AG09309 (cell line): Measurements from ENCODE around the gene POLR2E.
A peak's percentile ranks its signal among the peaks of the same experiment; 100 is the strongest.

Source experiments
- DNase-seq: peaks from one replicate; pipeline ENCODE4 v3.0.0-alpha.2; 2010; ENCODE audit warnings: low read depth
- H3K4me3 ChIP-seq: 2 replicates; pipeline ENCODE4 v1.5.1; 2011; ENCODE audit warnings: mild to moderate bottlenecking, low read depth, low read length, moderate library complexity; ENCODE audit not compliant: control insufficient read depth
- TF ChIP-seq, protein P1 (sequence below): IDR thresholded peaks from 2 replicates; pipeline ENCODE4 v1.5.1; 2011; ENCODE audit warnings: mild to moderate bottlenecking, low read depth, low read length, inconsistent platforms; ENCODE audit not compliant: insufficient read depth, control insufficient read depth; ENCODE audit errors: missing control alignments

POLR2E gene

GRCh38 chr19:1103132-1103707, 8.0 kb upstream of the POLR2E start:
- TF ChIP-seq, protein P1, sequence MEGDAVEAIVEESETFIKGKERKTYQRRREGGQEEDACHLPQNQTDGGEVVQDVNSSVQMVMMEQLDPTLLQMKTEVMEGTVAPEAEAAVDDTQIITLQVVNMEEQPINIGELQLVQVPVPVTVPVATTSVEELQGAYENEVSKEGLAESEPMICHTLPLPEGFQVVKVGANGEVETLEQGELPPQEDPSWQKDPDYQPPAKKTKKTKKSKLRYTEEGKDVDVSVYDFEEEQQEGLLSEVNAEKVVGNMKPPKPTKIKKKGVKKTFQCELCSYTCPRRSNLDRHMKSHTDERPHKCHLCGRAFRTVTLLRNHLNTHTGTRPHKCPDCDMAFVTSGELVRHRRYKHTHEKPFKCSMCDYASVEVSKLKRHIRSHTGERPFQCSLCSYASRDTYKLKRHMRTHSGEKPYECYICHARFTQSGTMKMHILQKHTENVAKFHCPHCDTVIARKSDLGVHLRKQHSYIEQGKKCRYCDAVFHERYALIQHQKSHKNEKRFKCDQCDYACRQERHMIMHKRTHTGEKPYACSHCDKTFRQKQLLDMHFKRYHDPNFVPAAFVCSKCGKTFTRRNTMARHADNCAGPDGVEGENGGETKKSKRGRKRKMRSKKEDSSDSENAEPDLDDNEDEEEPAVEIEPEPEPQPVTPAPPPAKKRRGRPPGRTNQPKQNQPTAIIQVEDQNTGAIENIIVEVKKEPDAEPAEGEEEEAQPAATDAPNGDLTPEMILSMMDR = no peak
- DNase-seq = no peak

GRCh38 chr19:1102407-1103131, 7.4 kb upstream of the POLR2E start:
- TF ChIP-seq, protein P1 = no peak
- no peak overlapping the region for H3K4me3 ChIP-seq
- peak; percentile 99 for DNase-seq

More at GRCh38 chr19:1103132-1103707, 8.0 kb upstream of the POLR2E start:
- peak overlapping the region; percentile 26 for H3K4me3 ChIP-seq

DNA sequence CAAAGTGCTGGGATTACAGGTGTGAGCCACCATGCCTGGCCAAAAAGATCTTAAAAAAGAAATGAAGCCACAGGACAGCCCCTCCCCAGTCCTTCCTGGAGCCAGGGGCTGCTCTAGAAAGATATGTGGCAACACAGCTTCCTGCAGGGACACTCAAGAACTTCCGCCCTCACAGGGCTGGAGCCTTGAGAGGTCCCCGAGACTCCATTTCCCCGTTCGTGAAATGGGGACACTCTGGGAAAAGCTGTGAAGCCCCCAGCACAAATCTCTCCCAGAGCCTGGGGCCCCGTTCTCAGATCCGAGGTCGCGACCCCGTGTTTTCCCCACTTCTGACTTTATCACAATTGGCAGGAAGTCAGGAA, 6.1 kb upstream of the POLR2E start:
- TF ChIP-seq, protein P1 = no peak
- H3K4me3 ChIP-seq = no peak overlapping the region
- DNase-seq = no peak

DNA sequence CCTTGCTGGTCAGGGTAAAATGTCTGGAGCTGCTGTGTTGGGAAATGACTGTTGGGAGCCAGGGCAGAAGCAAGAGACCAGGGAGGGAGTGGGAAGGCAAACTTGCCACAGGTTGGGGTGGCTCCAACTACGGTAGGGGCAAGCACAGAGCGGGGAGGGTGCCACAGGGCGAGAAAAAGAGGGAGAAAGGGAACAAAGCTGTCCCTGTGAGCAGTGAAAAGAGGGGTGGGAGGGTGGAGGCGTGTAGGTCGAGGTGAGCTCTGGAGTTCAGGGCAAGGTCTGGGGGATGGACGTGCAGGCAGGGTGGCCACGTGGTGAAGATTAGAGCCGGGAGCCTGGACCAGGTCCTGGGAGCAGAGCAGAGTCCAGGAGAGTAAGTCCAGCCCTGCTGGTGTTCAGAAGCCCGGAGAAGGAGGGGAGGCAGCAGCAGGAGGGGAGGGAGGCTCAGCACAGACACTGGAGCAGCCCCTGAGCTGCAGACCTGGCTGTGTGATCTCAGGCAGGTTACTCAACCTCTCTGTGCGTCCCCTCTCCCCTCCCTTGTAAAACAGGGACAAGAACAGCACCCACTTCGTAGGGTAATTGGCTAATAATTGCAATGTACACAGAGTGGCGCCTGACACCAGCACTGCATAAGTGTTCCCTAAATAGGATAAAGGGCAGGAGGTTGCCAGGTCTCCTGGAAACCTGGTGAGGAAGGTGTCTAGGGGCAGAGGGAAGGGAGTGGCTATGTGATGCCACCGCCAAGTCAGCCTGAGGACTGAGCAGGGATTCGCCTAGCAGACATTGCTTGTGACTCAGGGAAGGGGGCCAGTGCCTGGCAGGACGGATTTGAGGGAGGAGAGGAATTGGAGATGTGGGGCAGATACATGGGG, 3.2 kb upstream of the POLR2E start:
- no peak for DNase-seq
- no peak overlapping the region for H3K4me3 ChIP-seq

DNA sequence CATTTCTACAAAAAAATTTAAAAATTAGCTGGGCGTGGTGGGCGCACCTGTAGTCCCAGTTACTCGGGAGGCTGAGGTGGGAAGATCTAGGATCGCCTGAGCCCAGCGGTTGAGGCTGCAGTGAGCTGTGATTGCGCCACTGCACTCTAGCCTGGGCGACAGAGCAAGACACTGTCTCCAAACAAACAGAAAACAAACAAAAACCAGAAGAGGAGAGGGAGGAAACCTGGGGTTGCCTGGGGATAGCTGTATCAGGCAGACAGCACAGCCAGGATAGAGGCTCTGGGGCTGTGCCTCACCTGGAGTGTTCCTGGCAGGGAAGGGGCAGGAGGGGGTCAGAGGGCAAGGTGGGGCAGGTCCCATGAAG, 2.6 kb upstream of the POLR2E start:
- no peak for DNase-seq
- H3K4me3 ChIP-seq = no peak overlapping the region
- TF ChIP-seq, protein P1 = no peak

More for the DNA sequence above, 3.2 kb upstream of the POLR2E start:
- TF ChIP-seq, protein P1 = no peak

GRCh38 chr19:1094655-1094977, 559 bp downstream of the POLR2E start:
- DNase-seq = no peak
- TF ChIP-seq, protein P1 = no peak
- H3K4me3 ChIP-seq = peak overlapping the region; percentile 69
